K562 (cell line): Measurements from ENCODE around the gene ZNHIT2. TPM values are rescaled to one million over a fixed set of nuclear protein-coding genes. Genes with fewer than 3 reads are reported as not detected.

ENCODE experiments used
- ATF1 ChIP-seq, 2 experiments: fragments of 450-650 bp in 1 of 2; IDR thresholded peaks; 2 replicates each; pipeline ENCODE4 v1.6.1; 2016; ENCODE audit warnings: missing compliant biosample characterization in 1 of 2, missing genetic modification characterization in 1 of 2
- GABPB1 ChIP-seq: sonication (generic); formaldehyde crosslinking; IDR thresholded peaks from 2 replicates; pipeline ENCODE4 v1.8.0; 2022; ENCODE audit warnings: mild to moderate bottlenecking, missing genetic modification reagents
- MYC ChIP-seq, 2 experiments: fragments of 250-450 bp in 1 of 2; sonication (Bioruptor Pico) in 1 of 2; IDR thresholded peaks; 2 replicates each; pipeline versions ENCODE4 v1.5.1 to v1.6.1; 2012 to 2021; ENCODE audit warnings: low read depth in 2 of 2, borderline replicate concordance in 1 of 2, improper control_type of control experiment in 1 of 2, low read length in 1 of 2, mild to moderate bottlenecking in 1 of 2, moderate library complexity in 1 of 2
- PHF8 ChIP-seq: fragments of 200-600 bp; sonication (generic); IDR thresholded peaks from 2 replicates; pipeline ENCODE4 v1.6.1; 2012; ENCODE audit warnings: mixed run types, mild to moderate bottlenecking, inconsistent platforms, low read length, moderate library complexity, borderline replicate concordance
- POLR3A ChIP-seq: IDR thresholded peaks from 2 replicates; pipeline ENCODE4 v1.6.1; 2011; ENCODE audit warnings: borderline replicate concordance, mild to moderate bottlenecking, moderate library complexity; ENCODE audit not compliant: insufficient read length, insufficient read depth; ENCODE audit errors: extremely low read depth
- SMAD2 ChIP-seq: fragments of 150-350 bp; IDR thresholded peaks from 2 replicates; pipeline ENCODE4 v1.6.1; 2014; ENCODE audit warnings: low read depth, mild to moderate bottlenecking, low read length
- SMARCC2 ChIP-seq: fragments of 450-650 bp; IDR thresholded peaks from 2 replicates; pipeline ENCODE4 v1.6.1; 2017; ENCODE audit warnings: antibody characterized with exemption, moderate library complexity, mild to moderate bottlenecking, low read depth
- SPI1 ChIP-seq: IDR thresholded peaks from 2 replicates; pipeline ENCODE4 v1.6.1; 2011; ENCODE audit warnings: low read depth, low read length, control low read depth, borderline replicate concordance
- TAF7 ChIP-seq: fragments of 450-650 bp; IDR thresholded peaks from 2 replicates; pipeline ENCODE4 v1.6.1; 2016; ENCODE audit warnings: missing genetic modification characterization, missing compliant biosample characterization
- ZNF384 ChIP-seq: IDR thresholded peaks from 2 replicates; pipeline ENCODE4 v1.6.1; 2012; ENCODE audit warnings: low read depth, low read length, improper control_type of control experiment
- ZNF57 ChIP-seq: fragments of 450-650 bp; formaldehyde crosslinking; IDR thresholded peaks from 2 replicates; pipeline ENCODE4 v1.4.0; 2020; ENCODE audit warnings: mild to moderate bottlenecking, moderate library complexity
- ZNF780A ChIP-seq: fragments of 250-450 bp; sonication (Bioruptor Pico); IDR thresholded peaks from 2 replicates; pipeline ENCODE4 v1.5.0; 2021; ENCODE audit warnings: mild to moderate bottlenecking
- polyA plus RNA-seq, 8 experiments: library from polyadenylated mRNA; depleted of rRNA in 4 of 8; stranded (reverse) in 5 of 8; unstranded in 3 of 8; fragments of >200 nt; fragmentation: Nextera tagmentation in 2 of 8; fragmentation: Illumina TruSeq in 1 of 8; extraction: Ambion mirVana in 2 of 8; extraction: Trizol in 1 of 8; gene quantifications; 2 replicates each; pipeline versions ENCODE4 v1.2.1 to v1.2.3, GENCODE V29; 2011 to 2014; ENCODE audit warnings: inconsistent platforms in 1 of 8, missing spikeins in 1 of 8
- total RNA-seq, 7 experiments: library from RNA; depleted of rRNA in 6 of 7; stranded (reverse); fragments of >200 nt in 6 of 7; fragmentation: Illumina TruSeq in 2 of 7; extraction: Trizol in 2 of 7; gene quantifications; 2 replicates each; pipeline versions ENCODE4 v1.2.1 to v1.2.3, GENCODE V29; 2011 to 2021; ENCODE audit warnings: low replicate concordance in 1 of 7
- TF ChIP-seq, protein P1 (sequence below): fragments of 200-600 bp; sonication (generic); IDR thresholded peaks from one replicate; pipeline ENCODE4 v1.6.1; 2012; ENCODE audit warnings: mild to moderate bottlenecking, low read depth, low read length, inconsistent platforms
- TF ChIP-seq, protein P2 (sequence below): fragments of 250-450 bp; sonication (Bioruptor Pico); IDR thresholded peaks from 2 replicates; pipeline ENCODE4 v1.8.0; 2021; ENCODE audit warnings: mild to moderate bottlenecking, moderate library complexity

Gene ZNHIT2
- total and polyA plus RNA-seq, 9 of the 15 experiments (the other 6 are each of a cell fraction or from before 2014, with no cell fraction given), result 0.08 to 39.0 (median 2.5) TPM

- TF ChIP-seq, protein P1, sequence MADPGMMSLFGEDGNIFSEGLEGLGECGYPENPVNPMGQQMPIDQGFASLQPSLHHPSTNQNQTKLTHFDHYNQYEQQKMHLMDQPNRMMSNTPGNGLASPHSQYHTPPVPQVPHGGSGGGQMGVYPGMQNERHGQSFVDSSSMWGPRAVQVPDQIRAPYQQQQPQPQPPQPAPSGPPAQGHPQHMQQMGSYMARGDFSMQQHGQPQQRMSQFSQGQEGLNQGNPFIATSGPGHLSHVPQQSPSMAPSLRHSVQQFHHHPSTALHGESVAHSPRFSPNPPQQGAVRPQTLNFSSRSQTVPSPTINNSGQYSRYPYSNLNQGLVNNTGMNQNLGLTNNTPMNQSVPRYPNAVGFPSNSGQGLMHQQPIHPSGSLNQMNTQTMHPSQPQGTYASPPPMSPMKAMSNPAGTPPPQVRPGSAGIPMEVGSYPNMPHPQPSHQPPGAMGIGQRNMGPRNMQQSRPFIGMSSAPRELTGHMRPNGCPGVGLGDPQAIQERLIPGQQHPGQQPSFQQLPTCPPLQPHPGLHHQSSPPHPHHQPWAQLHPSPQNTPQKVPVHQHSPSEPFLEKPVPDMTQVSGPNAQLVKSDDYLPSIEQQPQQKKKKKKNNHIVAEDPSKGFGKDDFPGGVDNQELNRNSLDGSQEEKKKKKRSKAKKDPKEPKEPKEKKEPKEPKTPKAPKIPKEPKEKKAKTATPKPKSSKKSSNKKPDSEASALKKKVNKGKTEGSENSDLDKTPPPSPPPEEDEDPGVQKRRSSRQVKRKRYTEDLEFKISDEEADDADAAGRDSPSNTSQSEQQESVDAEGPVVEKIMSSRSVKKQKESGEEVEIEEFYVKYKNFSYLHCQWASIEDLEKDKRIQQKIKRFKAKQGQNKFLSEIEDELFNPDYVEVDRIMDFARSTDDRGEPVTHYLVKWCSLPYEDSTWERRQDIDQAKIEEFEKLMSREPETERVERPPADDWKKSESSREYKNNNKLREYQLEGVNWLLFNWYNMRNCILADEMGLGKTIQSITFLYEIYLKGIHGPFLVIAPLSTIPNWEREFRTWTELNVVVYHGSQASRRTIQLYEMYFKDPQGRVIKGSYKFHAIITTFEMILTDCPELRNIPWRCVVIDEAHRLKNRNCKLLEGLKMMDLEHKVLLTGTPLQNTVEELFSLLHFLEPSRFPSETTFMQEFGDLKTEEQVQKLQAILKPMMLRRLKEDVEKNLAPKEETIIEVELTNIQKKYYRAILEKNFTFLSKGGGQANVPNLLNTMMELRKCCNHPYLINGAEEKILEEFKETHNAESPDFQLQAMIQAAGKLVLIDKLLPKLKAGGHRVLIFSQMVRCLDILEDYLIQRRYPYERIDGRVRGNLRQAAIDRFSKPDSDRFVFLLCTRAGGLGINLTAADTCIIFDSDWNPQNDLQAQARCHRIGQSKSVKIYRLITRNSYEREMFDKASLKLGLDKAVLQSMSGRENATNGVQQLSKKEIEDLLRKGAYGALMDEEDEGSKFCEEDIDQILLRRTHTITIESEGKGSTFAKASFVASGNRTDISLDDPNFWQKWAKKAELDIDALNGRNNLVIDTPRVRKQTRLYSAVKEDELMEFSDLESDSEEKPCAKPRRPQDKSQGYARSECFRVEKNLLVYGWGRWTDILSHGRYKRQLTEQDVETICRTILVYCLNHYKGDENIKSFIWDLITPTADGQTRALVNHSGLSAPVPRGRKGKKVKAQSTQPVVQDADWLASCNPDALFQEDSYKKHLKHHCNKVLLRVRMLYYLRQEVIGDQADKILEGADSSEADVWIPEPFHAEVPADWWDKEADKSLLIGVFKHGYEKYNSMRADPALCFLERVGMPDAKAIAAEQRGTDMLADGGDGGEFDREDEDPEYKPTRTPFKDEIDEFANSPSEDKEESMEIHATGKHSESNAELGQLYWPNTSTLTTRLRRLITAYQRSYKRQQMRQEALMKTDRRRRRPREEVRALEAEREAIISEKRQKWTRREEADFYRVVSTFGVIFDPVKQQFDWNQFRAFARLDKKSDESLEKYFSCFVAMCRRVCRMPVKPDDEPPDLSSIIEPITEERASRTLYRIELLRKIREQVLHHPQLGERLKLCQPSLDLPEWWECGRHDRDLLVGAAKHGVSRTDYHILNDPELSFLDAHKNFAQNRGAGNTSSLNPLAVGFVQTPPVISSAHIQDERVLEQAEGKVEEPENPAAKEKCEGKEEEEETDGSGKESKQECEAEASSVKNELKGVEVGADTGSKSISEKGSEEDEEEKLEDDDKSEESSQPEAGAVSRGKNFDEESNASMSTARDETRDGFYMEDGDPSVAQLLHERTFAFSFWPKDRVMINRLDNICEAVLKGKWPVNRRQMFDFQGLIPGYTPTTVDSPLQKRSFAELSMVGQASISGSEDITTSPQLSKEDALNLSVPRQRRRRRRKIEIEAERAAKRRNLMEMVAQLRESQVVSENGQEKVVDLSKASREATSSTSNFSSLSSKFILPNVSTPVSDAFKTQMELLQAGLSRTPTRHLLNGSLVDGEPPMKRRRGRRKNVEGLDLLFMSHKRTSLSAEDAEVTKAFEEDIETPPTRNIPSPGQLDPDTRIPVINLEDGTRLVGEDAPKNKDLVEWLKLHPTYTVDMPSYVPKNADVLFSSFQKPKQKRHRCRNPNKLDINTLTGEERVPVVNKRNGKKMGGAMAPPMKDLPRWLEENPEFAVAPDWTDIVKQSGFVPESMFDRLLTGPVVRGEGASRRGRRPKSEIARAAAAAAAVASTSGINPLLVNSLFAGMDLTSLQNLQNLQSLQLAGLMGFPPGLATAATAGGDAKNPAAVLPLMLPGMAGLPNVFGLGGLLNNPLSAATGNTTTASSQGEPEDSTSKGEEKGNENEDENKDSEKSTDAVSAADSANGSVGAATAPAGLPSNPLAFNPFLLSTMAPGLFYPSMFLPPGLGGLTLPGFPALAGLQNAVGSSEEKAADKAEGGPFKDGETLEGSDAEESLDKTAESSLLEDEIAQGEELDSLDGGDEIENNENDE, result no peak
- TF ChIP-seq ZNF384 (0 out of 2 replicates have a peak, but pooled peaks have one; percentile 28), ZNF780A (CRISPR knock-in tag) (no peak), PHF8 (peak; percentile 58; the same call in 1 of the 2 replicates), POLR3A (no peak), SMARCC2 (no peak), TAF7 (tag) (0 out of 2 replicates have a peak, but pooled peaks have one; percentile 24), ATF1 (CRISPR knock-in tag; IDR thresholded peaks at IDR 0.05) (no peak), ATF1 (tag; IDR thresholded peaks at IDR 0.05) (0 out of 2 replicates have a peak, but pooled peaks have one; percentile 38), SMAD2 (no peak), ZNF57 (CRISPR knock-in tag) (no peak), SPI1 (no peak), MYC (IDR thresholded peaks at IDR 0.05; ENCODE audit: low read depth, low read length) (peak; percentile 71), MYC (CRISPR knock-in tag; IDR thresholded peaks at IDR 0.05; ENCODE audit: borderline replicate concordance, low read depth) (peak; percentile 59; the same call in 1 of the 2 replicates), GABPB1 (CRISPR knock-in tag) (peak; percentile 69)
- TF ChIP-seq, protein P2, sequence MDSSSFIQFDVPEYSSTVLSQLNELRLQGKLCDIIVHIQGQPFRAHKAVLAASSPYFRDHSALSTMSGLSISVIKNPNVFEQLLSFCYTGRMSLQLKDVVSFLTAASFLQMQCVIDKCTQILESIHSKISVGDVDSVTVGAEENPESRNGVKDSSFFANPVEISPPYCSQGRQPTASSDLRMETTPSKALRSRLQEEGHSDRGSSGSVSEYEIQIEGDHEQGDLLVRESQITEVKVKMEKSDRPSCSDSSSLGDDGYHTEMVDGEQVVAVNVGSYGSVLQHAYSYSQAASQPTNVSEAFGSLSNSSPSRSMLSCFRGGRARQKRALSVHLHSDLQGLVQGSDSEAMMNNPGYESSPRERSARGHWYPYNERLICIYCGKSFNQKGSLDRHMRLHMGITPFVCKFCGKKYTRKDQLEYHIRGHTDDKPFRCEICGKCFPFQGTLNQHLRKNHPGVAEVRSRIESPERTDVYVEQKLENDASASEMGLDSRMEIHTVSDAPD (CRISPR knock-in tag), result no peak
These were observed 4.7 kb downstream of the ZNHIT2 start (continued) for GRCh38 chr11:65112546-65113360.
